Activated T-cell treated with anti-CD3 and anti-CD28 coated beads for 24 hours (primary cell): Measurements from ENCODE around the gene TASOR2.

Experiments used
- DNase-seq: peaks from one replicate; pipeline ENCODE4 v3.0.0-alpha.2; 2020; ENCODE audit warnings: low read depth

The TASOR2 gene

GRCh38 chr10:5655121-5655520, 29.5 kb upstream of the TASOR2 start:
- no peak for DNase-seq

- no peak for DNase-seq
Observed at GRCh38 chr10:5656737-5657579, 27.7 kb upstream of the TASOR2 start.

- DNase-seq, result no peak
Observed at GRCh38 chr10:5658871-5659618, 25.6 kb upstream of the TASOR2 start.

GRCh38 chr10:5659702-5660528, 24.7 kb upstream of the TASOR2 start:
- no peak for DNase-seq

GRCh38 chr10:5661043-5661442, 23.6 kb upstream of the TASOR2 start:
- DNase-seq, result no peak

GRCh38 chr10:5662708-5663579, 21.7 kb upstream of the TASOR2 start:
- DNase-seq, result no peak

- no peak for DNase-seq
Observed at GRCh38 chr10:5663692-5664427, 20.8 kb upstream of the TASOR2 start.

GRCh38 chr10:5665373-5666007, 19.1 kb upstream of the TASOR2 start:
- DNase-seq, result no peak

GRCh38 chr10:5666008-5666840, 18.4 kb upstream of the TASOR2 start, which contains the start of gene ASB13:
Gene ASB13, minus strand, starts transcription at chr10:5666595. Its CDS starts 44 bp downstream, at chr10:5666551.
- peak; percentile 28 for DNase-seq

- DNase-seq, result no peak
Observed at GRCh38 chr10:5666841-5667630, 17.6 kb upstream of the TASOR2 start.

GRCh38 chr10:5668429-5668828, 16.2 kb upstream of the TASOR2 start:
- no peak for DNase-seq

- DNase-seq, result no peak
Observed at GRCh38 chr10:5669604-5670003, 15.0 kb upstream of the TASOR2 start.

GRCh38 chr10:5670662-5671375, 13.8 kb upstream of the TASOR2 start:
- DNase-seq, result no peak

- no peak for DNase-seq
Observed at GRCh38 chr10:5678397-5679036, 6.1 kb upstream of the TASOR2 start.

GRCh38 chr10:5679037-5679435, 5.6 kb upstream of the TASOR2 start:
- no peak for DNase-seq

- DNase-seq, result no peak
Observed at GRCh38 chr10:5679606-5680005, 5.0 kb upstream of the TASOR2 start.

- DNase-seq, result no peak
Observed at GRCh38 chr10:5681930-5682329, 2.7 kb upstream of the TASOR2 start.
